Osteoblast (primary cell): Measurements from ENCODE around the gene ZRANB3. TPM values are rescaled to one million over a fixed set of nuclear protein-coding genes. Genes with fewer than 3 reads are reported as not detected.

Experiments used
- DNase-seq: peaks from one replicate; pipeline ENCODE4 v3.0.0; 2011; ENCODE audit warnings: low spot score, mixed read lengths; ENCODE audit not compliant: insufficient read length; ENCODE audit errors: missing footprints
- H2AFZ ChIP-seq: 2 replicates; pipeline ENCODE4 v1.6.0; 2011; ENCODE audit warnings: mild to moderate bottlenecking, low read length
- H3K27ac ChIP-seq: 2 replicates; pipeline ENCODE4 v1.5.1; 2011; ENCODE audit warnings: mild to moderate bottlenecking, low read depth, low read length, moderate library complexity
- H3K27me3 ChIP-seq: 2 replicates; pipeline ENCODE4 v1.6.0; 2012; ENCODE audit warnings: mild to moderate bottlenecking, control low read depth, inconsistent platforms, low read length, moderate library complexity; ENCODE audit not compliant: insufficient read depth
- H3K36me3 ChIP-seq: 2 replicates; pipeline ENCODE4 v1.5.1; 2011; ENCODE audit warnings: mild to moderate bottlenecking, low read length, control low read depth, moderate library complexity; ENCODE audit not compliant: insufficient read depth
- H3K4me1 ChIP-seq: 2 replicates; pipeline ENCODE4 v1.5.1; 2011; ENCODE audit warnings: mild to moderate bottlenecking, low read length, control low read depth, moderate library complexity; ENCODE audit not compliant: insufficient read depth
- H3K4me2 ChIP-seq: 2 replicates; pipeline ENCODE4 v1.6.0; 2011; ENCODE audit warnings: mild to moderate bottlenecking, low read length; ENCODE audit not compliant: insufficient read depth
- H3K4me3 ChIP-seq: fragments of 200-600 bp; sonication (generic); 3 replicates; pipeline ENCODE4 v1.5.1; 2012; ENCODE audit warnings: mild to moderate bottlenecking, low read length, inconsistent platforms; ENCODE audit not compliant: insufficient read depth
- H3K79me2 ChIP-seq: 2 replicates; pipeline ENCODE4 v1.6.0; 2012; ENCODE audit warnings: mild to moderate bottlenecking, low read length, control low read depth, inconsistent platforms; ENCODE audit not compliant: insufficient read depth
- H3K9me3 ChIP-seq: 2 replicates; pipeline ENCODE4 v1.5.1; 2011; ENCODE audit warnings: low read depth, low read length, control low read depth
- H4K20me1 ChIP-seq: 2 replicates; pipeline ENCODE4 v1.6.0; 2012; ENCODE audit warnings: mild to moderate bottlenecking, low read length, control low read depth; ENCODE audit not compliant: insufficient read depth
- total RNA-seq: library from RNA; depleted of rRNA; stranded (reverse); fragments of >200 nt; gene quantifications from 2 replicates; pipeline ENCODE4 v1.2.3, GENCODE V29; 2012
- TF ChIP-seq, protein P1 (sequence below): IDR thresholded peaks from 2 replicates; pipeline ENCODE4 v1.5.1; 2011; ENCODE audit warnings: mild to moderate bottlenecking, low read depth, low read length, moderate library complexity; ENCODE audit errors: extremely low read depth

The ZRANB3 gene
- total RNA-seq, 1 donor = 9.0 TPM

DNA sequence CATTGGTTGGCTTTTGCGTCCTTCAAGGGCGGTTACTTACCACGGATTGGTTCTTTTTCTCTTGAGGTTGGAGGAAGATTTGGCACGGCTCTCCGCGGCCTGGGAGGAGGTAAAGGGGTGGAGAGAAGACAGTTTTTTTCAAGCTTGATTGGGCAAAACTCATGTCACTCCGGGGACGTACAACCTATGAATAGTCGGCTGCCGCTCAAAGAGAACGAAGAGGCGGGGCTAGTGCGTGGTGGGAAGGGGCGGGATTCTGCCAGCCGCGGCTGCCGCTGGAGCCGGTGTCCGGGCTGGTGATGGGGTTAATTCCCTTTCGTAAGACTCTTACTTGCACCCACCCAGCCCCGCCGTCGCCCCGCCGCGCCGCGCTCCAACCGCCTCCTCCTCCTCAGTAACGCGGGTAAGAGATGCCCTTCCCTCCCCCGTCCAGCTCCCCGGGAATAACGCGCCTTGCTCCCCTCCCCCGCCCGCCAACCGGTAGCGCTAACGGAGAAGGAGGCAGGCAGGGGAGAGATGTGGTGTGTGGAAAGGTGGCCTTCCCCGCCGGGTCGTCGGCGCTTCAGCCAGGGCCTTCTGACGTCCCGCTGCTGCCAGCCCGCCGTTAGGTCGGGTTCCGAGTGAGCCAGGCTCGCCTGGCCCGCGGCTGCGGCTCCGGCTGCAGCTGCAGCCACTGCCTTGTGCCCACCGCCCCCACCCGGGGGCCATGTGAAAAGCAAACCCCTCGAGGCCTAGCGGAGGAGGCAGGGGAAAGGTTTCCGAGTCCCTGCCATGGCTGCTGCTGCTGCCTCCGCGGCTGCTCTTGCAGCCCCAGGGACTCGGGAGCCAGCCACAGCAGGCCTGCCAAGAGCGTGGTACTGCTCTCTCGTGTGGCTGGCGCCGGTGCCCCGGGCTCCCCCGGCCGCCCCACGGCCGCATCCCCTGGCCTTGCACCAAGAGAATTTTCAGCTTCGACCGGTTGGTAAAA is 496 bp upstream of the ZRANB3 start, which contains the start of gene R3HDM1:
Gene R3HDM1, plus strand, starts transcription at position 254 of the 967 bp plus-strand sequence. CDS start 73,362 bp downstream, outside the sequence.
- peaks cover 9% of the 10 kb centered on the region for H3K4me1 ChIP-seq
- TF ChIP-seq, protein P1, sequence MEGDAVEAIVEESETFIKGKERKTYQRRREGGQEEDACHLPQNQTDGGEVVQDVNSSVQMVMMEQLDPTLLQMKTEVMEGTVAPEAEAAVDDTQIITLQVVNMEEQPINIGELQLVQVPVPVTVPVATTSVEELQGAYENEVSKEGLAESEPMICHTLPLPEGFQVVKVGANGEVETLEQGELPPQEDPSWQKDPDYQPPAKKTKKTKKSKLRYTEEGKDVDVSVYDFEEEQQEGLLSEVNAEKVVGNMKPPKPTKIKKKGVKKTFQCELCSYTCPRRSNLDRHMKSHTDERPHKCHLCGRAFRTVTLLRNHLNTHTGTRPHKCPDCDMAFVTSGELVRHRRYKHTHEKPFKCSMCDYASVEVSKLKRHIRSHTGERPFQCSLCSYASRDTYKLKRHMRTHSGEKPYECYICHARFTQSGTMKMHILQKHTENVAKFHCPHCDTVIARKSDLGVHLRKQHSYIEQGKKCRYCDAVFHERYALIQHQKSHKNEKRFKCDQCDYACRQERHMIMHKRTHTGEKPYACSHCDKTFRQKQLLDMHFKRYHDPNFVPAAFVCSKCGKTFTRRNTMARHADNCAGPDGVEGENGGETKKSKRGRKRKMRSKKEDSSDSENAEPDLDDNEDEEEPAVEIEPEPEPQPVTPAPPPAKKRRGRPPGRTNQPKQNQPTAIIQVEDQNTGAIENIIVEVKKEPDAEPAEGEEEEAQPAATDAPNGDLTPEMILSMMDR = no peak
- peak within 1 kb of the TSS; percentile 96 for H3K27ac ChIP-seq
- H3K4me2 ChIP-seq = peak within 1 kb of the TSS; percentile 91
- H3K9me3 ChIP-seq = no peaks in the 10 kb centered on the region
- no peaks in the 10 kb centered on the region for H3K36me3 ChIP-seq
- peaks cover 65% of the 10 kb centered on the region for H3K79me2 ChIP-seq
- H3K4me3 ChIP-seq = peak within 1 kb of the TSS; percentile 79
- no peaks in the 10 kb centered on the region for H3K27me3 ChIP-seq
- H2AFZ ChIP-seq = peak within 1 kb of the TSS; percentile 96
- H4K20me1 ChIP-seq = peaks cover 3% of the 10 kb centered on the region
- peak; percentile 97 for DNase-seq

DNA sequence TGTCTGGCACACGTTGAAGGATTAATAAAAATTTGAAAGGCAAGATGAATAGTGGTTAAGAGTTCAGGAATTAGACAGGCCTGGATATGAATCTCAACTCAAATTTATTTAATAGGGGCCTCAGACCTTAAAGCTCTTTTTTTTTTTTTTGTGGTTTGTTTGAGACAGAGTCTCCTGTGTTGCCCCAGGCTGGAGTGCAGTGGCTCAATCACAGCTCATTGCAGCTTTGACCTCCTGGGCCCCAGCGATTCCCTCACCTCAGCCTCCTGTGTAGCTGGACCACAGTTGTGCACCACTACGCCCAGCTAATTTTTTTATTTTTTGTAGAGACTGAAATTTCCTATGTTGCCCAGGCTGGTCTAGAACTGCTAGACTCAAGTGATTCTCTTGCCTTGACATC is 3.0 kb downstream of the ZRANB3 start:
- H3K79me2 ChIP-seq = peaks cover 32% of the 10 kb centered on the region

DNA sequence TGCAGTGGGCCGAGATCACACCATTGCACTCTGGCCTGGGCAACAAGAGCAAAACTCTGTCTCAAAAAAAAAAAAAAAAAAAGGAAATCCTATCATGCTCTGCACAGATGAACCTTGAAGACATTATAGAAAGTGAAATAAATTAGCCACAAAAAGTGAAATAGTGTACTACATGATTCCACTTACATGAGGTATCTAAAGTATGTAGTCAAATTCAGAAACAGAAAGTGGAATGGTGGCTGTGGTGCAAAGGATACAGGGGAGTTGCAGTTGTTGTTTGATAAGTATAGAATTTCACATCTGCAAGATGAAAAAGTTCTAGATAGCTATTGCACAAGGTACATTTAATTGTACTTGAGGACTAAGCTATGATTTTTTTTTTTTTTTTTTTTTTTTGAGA is 5.2 kb downstream of the ZRANB3 start:
- peaks cover 4% of the 10 kb centered on the region for H3K4me1 ChIP-seq

More for the DNA sequence above, 3.0 kb downstream of the ZRANB3 start:
- H3K36me3 ChIP-seq = no peaks in the 10 kb centered on the region
- no peak for DNase-seq
- no peaks in the 10 kb centered on the region for H3K9me3 ChIP-seq
- H3K27me3 ChIP-seq = no peaks in the 10 kb centered on the region
- H3K27ac ChIP-seq = no peak overlapping the region
- TF ChIP-seq, protein P1 = no peak
- no peak overlapping the region for H3K4me2 ChIP-seq
- no peak overlapping the region for H2AFZ ChIP-seq
- no peak overlapping the region for H3K4me3 ChIP-seq
- H3K4me1 ChIP-seq = peaks cover 9% of the 10 kb centered on the region
- H4K20me1 ChIP-seq = no peaks in the 10 kb centered on the region

More for the DNA sequence above, 5.2 kb downstream of the ZRANB3 start:
- DNase-seq = no peak
- H3K79me2 ChIP-seq = peaks cover 24% of the 10 kb centered on the region
- no peak overlapping the region for H2AFZ ChIP-seq
- TF ChIP-seq, protein P1 = no peak
- H3K4me3 ChIP-seq = no peak overlapping the region
- no peaks in the 10 kb centered on the region for H3K36me3 ChIP-seq
- no peak overlapping the region for H3K4me2 ChIP-seq
- H3K27ac ChIP-seq = no peak overlapping the region
- no peaks in the 10 kb centered on the region for H4K20me1 ChIP-seq
- H3K9me3 ChIP-seq = no peaks in the 10 kb centered on the region
- H3K27me3 ChIP-seq = no peaks in the 10 kb centered on the region
